CD4-positive, alpha-beta T cell (primary cell): Measurements from ENCODE around the gene TMEM181. TPM values are rescaled to one million over a fixed set of nuclear protein-coding genes. Genes with fewer than 3 reads are reported as not detected.

ENCODE experiments used
- ATAC-seq: fragments of 200-7000 bp; cut with Tn5 transposase; one replicate; pipeline ENCODE4 v1.10.0; 2022; ENCODE audit warnings: mild to moderate bottlenecking; ENCODE audit not compliant: poor library complexity
- CTCF ChIA-PET: fragments of 350-600 bp; sonication (Branson Sonifier 250); formaldehyde crosslinking; loops from one replicate; lab custom pipeline; 2021; ENCODE audit warnings: antibody characterized with exemption, inconsistent platforms; lab: Charles Lee
- POLR2A ChIA-PET: fragments of 350-600 bp; sonication (Branson Sonifier 250); formaldehyde crosslinking; loops from one replicate; lab custom pipeline; 2021; ENCODE audit warnings: antibody characterized with exemption, inconsistent platforms; lab: Charles Lee
- DNase-seq, 14 experiments: peaks; one replicate each; pipeline ENCODE4 v3.0.0-alpha.2; 2013 to 2020; ENCODE audit warnings: mixed read lengths in 2 of 14
- H3K27ac ChIP-seq, 2 donors: one replicate each; pipeline versions ENCODE4 v1.5.1 to v1.7.0; 2013; ENCODE audit warnings: low read length in 2 of 2, low read depth in 1 of 2, mild to moderate bottlenecking in 1 of 2
- H3K27me3 ChIP-seq, 2 experiments: 1 replicate in 1 of 2; 2 replicates in 1 of 2; pipeline versions ENCODE4 v1.6.1 to v1.7.0; 2013; ENCODE audit warnings: low read length in 2 of 2, control low read depth in 1 of 2, mild to moderate bottlenecking in 1 of 2, moderate library complexity in 1 of 2; ENCODE audit not compliant: insufficient read depth in 2 of 2, control insufficient read depth in 1 of 2
- H3K36me3 ChIP-seq: one replicate; pipeline ENCODE4 v1.6.1; 2013; ENCODE audit warnings: low read length, control low read depth; ENCODE audit not compliant: insufficient read depth
- H3K4me1 ChIP-seq: one replicate; pipeline ENCODE4 v1.6.1; 2013; ENCODE audit warnings: low read length, control low read depth; ENCODE audit not compliant: insufficient read depth
- H3K4me3 ChIP-seq: one replicate; pipeline ENCODE4 v1.5.1; 2013; ENCODE audit warnings: mild to moderate bottlenecking, low read length, moderate library complexity
- H3K9me3 ChIP-seq, 2 experiments: 1 replicate in 1 of 2; 2 replicates in 1 of 2; pipeline versions ENCODE4 v1.6.1 to v1.7.0; 2013; ENCODE audit warnings: low read length in 2 of 2, mild to moderate bottlenecking in 2 of 2, control low read depth in 1 of 2, moderate library complexity in 1 of 2; ENCODE audit not compliant: control insufficient read depth in 1 of 2, insufficient read depth in 1 of 2
- H3K27ac Mint-ChIP-seq: one replicate; pipeline ENCODE4 v1.8.0; 2020; ENCODE audit warnings: mixed read lengths
- H3K27me3 Mint-ChIP-seq: one replicate; pipeline ENCODE4 v1.8.0; 2021; ENCODE audit warnings: mixed read lengths
- H3K36me3 Mint-ChIP-seq: one replicate; pipeline ENCODE4 v1.8.0; 2021; ENCODE audit warnings: low read depth, mixed read lengths
- H3K4me1 Mint-ChIP-seq: one replicate; pipeline ENCODE4 v1.8.0; 2021; ENCODE audit warnings: low read depth, mixed read lengths
- H3K4me3 Mint-ChIP-seq: one replicate; pipeline ENCODE4 v1.8.0; 2020; ENCODE audit warnings: mild to moderate bottlenecking, mixed read lengths
- H3K9me3 Mint-ChIP-seq: one replicate; pipeline ENCODE4 v1.8.0; 2020; ENCODE audit warnings: mixed read lengths
- intact Hi-C, 2 experiments: fragments of 100-400 bp; cut with DNase I in 1 of 2; cut with micrococcal nuclease in 1 of 2; formaldehyde crosslinking; loops; one replicate each; pipeline versions ENCODE4 v1.15.1 to v1.9.0; 2023 to 2025; cut with DNase I, micrococcal nuclease
- total RNA-seq, 174 experiments: library from RNA in 2 of 174; stranded (reverse) in 2 of 174; gene quantifications; one replicate each; pipeline ENCODE4 v1.2.3 and lab custom pipeline; 2021 to 2026
- TF ChIP-seq, protein P1 (sequence below): fragments of 200-600 bp; IDR thresholded peaks from one replicate; pipeline ENCODE4 v1.8.0; 2022; ENCODE audit warnings: antibody characterized with exemption, mild to moderate bottlenecking

Gene TMEM181
- total RNA-seq, 2 experiments from 2014 or later, result 10.2 to 10.9 TPM

DNA sequence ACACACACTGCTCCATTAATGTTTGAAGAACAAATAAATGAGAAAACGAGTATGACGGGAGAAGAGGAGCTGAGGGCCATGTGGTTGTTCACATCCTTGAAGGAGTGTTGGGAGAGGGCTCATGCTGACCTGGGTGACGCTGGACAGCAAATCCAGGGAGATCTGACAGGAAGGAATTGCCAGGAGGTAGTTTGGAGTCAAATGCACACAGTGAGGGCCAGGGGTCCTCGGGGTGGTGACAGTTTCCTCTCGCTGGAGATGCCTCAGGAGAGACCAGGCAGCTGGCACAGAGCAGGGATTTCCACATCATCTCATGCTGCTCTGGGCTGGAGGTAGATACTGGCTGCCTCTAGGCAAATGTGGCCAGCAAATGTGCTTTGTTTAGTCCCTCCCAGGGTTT, 2.0 kb upstream of the TMEM181 start:
- intact Hi-C loops, result no loop called here
- peaks cover 6% of the 10 kb centered on the region for H3K36me3 Mint-ChIP-seq
- H3K4me3 Mint-ChIP-seq, result peak overlapping the region; percentile 54
- H3K27ac Mint-ChIP-seq, result no peak overlapping the region
- CTCF ChIA-PET, result no interaction called here
- POLR2A ChIA-PET, result interaction anchor here (2.6 kb wide), 1 partner anchor 10 kb away, joined by 18 read pairs; no protein-coding TSS in a partner anchor
- H3K4me3 ChIP-seq, result no peak overlapping the region
- H3K27me3 Mint-ChIP-seq, result no peaks in the 10 kb centered on the region
- TF ChIP-seq, protein P1, sequence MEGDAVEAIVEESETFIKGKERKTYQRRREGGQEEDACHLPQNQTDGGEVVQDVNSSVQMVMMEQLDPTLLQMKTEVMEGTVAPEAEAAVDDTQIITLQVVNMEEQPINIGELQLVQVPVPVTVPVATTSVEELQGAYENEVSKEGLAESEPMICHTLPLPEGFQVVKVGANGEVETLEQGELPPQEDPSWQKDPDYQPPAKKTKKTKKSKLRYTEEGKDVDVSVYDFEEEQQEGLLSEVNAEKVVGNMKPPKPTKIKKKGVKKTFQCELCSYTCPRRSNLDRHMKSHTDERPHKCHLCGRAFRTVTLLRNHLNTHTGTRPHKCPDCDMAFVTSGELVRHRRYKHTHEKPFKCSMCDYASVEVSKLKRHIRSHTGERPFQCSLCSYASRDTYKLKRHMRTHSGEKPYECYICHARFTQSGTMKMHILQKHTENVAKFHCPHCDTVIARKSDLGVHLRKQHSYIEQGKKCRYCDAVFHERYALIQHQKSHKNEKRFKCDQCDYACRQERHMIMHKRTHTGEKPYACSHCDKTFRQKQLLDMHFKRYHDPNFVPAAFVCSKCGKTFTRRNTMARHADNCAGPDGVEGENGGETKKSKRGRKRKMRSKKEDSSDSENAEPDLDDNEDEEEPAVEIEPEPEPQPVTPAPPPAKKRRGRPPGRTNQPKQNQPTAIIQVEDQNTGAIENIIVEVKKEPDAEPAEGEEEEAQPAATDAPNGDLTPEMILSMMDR, result no peak
- no peaks in the 10 kb centered on the region for H3K36me3 ChIP-seq
- H3K4me1 ChIP-seq, result peaks cover 30% of the 10 kb centered on the region
- H3K9me3 Mint-ChIP-seq, result no peaks in the 10 kb centered on the region
- no peaks in the 10 kb centered on the region for H3K27me3 ChIP-seq
- ATAC-seq (no peak), DNase-seq (no peak)
- no peak overlapping the region for H3K27ac ChIP-seq
- no peaks in the 10 kb centered on the region for H3K9me3 ChIP-seq
- H3K4me1 Mint-ChIP-seq, result peaks cover 31% of the 10 kb centered on the region

- Mint-ChIP-seq H3K27me3 (no peaks in the 10 kb centered on the region), H3K4me1 (peaks cover 34% of the 10 kb centered on the region), H3K27ac (peak overlapping the region; percentile 81), H3K9me3 (no peaks in the 10 kb centered on the region), H3K4me3 (peak overlapping the region; percentile 89), H3K36me3 (peaks cover 6% of the 10 kb centered on the region)
- CTCF ChIA-PET, result no interaction called here
- TF ChIP-seq, protein P1, result no peak
- Histone ChIP-seq H3K4me1 (peaks cover 37% of the 10 kb centered on the region), H3K27me3 (no peaks in the 10 kb centered on the region), H3K4me3 (no peak overlapping the region), H3K27ac (no peak overlapping the region), H3K36me3 (no peaks in the 10 kb centered on the region), H3K9me3 (no peaks in the 10 kb centered on the region)
- intact Hi-C loops, result no loop called here
- ATAC-seq (no peak), DNase-seq (no peak)
- POLR2A ChIA-PET, result interaction anchor here (0.7 to 2.6 kb wide), 6 partner anchors 10 to 325 kb away, joined by 3 to 18 read pairs (median 4); partner anchors contain the start of gene DYNLT1
Observed at GRCh38 chr6:158558415-158559306, 1.2 kb upstream of the TMEM181 start.

- H3K36me3 ChIP-seq, result no peaks in the 10 kb centered on the region
- H3K27ac ChIP-seq, result peak overlapping the region; percentile 43 to 59
- POLR2A ChIA-PET, result interaction anchor here (0.7 to 2.6 kb wide), 6 partner anchors 9 to 326 kb away, joined by 3 to 18 read pairs (median 4); partner anchors contain the start of gene DYNLT1
- Mint-ChIP-seq H3K27me3 (no peaks in the 10 kb centered on the region), H3K36me3 (peaks cover 6% of the 10 kb centered on the region), H3K4me1 (peaks cover 41% of the 10 kb centered on the region), H3K27ac (peak overlapping the region; percentile 81), H3K4me3 (peak overlapping the region; percentile 89), H3K9me3 (no peaks in the 10 kb centered on the region)
- CTCF ChIA-PET, result no interaction called here
- ATAC-seq (no peak), DNase-seq (no peak)
- H3K27me3 ChIP-seq, result no peaks in the 10 kb centered on the region
- H3K4me1 ChIP-seq, result peaks cover 44% of the 10 kb centered on the region
- no peaks in the 10 kb centered on the region for H3K9me3 ChIP-seq
- intact Hi-C loops, result no loop called here
- TF ChIP-seq, protein P1, result no peak
- peak overlapping the region; percentile 61 for H3K4me3 ChIP-seq
Observed at GRCh38 chr6:158559338-158559894, 475 bp upstream of the TMEM181 start.
